HG03280 (cell line): ENCODE measurements around the gene CACNA2D4.

Source experiments
- ATAC-seq: cut with Tn5 transposase; IDR thresholded peaks from one replicate; pipeline ENCODE4 v1.9.1; 2021; ENCODE audit warnings: mild to moderate bottlenecking, moderate library complexity; ENCODE audit not compliant: unreplicated experiment

Gene CACNA2D4

GRCh38 chr12:1836241-1836803, 82.1 kb downstream of the CACNA2D4 start:
- no peak for ATAC-seq

DNA sequence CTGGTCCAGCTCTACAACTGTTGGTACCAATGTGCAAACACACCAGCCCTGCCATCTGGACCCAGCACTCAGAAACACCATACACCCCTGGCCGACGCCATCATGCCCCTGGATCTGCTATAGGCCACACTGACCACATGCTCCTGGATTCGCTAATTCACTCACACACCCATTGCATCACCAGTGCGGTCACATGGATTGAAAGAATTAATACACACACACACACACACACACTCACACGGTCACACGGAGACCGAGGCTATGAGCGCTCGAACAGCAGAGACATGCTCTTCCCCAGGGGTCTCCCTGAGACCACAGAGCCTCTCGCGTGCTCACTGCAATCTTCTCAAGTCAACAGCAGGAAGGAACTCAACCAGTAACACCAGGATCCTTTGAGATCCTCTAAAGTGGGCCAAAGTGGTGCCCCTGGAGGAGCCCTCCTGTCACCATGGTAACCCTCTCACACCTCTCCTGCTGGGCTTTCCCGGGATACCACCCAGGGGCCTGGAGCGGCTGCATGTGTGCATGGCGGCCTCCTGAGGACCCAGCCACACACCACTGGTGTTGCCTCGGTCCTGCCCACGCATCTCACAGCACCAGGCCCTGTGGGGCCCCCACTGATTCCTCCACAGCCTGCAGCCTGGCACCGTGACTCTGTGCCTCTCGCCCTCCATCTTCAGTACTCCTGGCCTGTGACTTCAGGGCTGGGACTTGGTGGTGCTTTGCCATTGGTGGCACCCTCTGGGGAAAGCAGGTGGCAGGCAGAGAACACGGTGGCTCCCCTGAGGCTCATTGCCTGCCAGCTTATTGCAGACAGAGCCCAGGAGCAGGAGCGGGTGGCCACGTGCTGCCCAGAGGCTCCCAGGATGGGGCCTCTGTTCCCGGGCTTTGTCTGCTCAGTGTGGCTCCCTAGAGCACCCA, 83.0 kb downstream of the CACNA2D4 start:
- no peak for ATAC-seq

DNA sequence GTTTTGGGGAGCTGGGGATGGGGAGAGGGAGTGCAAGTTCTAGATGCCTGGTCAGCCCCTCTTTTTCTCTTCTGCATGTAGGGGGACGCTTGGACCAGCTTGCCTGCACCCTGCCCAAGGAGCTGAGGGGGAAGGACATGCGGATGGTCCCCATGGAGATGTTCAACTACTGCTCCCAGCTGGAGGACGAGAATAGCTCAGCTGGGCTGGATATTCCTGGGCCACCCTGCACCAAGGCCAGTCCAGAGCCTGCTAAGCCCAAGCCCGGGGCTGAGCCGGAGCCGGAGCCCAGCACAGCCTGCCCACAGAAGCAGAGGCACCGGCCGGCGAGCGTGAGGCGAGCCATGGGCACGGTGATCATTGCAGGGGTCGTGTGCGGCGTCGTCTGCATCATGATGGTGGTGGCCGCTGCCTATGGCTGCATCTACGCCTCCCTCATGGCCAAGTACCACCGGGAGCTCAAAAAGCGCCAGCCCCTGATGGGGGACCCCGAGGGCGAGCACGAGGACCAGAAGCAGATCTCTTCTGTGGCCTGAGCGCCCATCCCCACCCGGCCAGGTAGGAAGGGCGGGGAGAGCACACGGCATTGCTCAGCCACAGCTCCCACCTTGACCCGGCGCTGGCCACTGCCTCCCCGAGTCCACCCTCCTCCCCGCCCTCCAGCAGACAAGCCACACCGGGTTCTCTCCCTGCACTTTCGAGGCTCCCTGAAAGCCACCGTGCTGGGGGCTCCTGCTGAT, 84.1 kb downstream of the CACNA2D4 start:
- ATAC-seq, result no peak

DNA sequence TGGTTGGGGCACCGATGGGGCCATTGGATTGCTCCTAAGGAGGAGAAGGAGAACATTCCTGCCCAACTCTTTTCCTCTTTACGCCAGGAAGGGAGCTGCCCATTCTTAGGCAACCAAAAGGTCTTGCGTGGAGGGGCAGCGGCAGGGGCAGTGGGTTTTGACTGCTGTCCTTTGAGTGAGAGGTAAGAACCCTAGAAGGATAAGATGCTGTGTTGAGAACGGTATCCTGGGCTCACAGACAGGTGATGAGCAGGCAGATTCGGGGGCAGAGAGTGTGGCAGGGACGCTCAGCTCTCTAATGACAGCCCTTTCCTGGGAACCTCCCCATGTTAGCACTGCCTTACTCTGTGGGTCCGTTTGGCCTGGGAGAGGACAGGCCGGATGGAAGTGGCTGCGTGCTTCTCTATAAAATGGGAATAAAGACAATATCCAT, 84.8 kb downstream of the CACNA2D4 start:
- ATAC-seq, result no peak

GRCh38 chr12:1832801-1833595, 85.5 kb downstream of the CACNA2D4 start:
- ATAC-seq, result no peak

DNA sequence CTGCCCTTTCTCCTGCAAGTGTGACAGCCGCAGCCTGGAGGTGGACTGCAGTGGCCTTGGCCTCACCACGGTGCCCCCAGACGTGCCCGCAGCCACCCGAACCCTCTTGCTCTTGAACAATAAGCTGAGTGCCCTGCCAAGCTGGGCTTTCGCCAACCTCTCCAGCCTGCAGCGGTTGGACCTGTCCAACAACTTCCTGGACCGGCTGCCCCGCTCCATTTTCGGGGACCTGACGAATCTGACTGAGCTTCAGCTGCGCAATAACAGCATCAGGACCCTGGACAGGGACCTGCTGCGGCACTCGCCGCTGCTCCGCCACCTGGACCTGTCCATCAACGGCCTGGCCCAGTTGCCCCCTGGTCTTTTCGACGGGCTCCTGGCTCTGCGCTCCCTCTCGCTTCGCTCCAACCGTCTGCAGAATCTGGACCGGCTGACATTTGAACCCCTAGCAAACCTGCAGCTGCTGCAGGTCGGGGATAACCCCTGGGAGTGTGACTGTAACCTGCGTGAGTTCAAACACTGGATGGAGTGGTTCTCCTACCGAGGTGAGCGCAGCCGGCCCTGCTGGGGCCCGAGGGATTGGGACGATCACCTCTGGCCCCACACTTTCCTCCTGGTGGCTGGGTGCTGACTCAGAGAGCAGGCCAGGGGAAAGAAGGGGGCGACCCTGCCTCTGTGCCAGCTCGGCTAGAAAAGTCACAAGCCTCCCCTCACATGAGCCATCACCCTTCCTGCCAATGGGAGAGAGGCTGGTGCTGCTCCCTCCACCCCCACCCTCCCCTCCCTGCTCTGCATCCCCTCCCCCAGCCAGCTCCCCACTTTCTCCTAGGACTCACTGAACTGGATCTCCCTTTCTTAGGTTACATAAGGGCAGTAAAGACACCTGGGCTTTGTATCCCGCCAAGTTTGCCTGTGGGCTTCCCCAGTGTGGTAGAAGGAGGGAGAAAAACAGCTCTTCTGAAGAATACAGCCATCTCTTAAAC, 87.2 kb downstream of the CACNA2D4 start:
- no peak for ATAC-seq

- ATAC-seq, result no peak
Measured at GRCh38 chr12:1830401-1830845, 88.0 kb downstream of the CACNA2D4 start.

DNA sequence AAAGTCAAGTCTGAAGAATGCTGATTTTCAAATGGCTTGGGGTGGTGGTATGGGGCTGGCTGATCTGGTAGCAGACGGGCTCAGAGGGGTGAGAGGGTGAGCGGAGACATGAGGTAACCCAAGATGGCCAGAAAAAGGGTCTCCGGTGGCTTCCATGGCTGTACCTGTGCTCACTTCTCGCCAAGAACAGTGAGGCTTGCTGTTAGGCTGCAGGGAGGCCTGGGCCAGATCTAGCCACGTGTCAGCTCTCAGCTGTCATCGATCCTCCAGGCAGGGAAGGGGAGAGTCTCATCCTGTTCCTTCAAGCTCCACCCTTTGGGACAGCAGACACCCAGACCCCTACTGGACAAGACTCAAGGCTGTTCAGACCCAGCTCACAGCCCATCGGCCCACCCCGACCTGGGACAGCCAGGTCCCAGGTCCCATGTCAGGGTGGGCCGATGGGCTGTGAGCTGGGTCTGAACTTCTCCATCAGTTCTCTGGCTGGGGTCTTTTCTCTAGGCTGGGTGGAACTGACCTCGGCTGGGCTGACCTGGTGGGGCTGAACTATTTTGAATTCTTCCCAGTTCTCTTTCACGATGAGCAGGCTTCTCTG, 89.0 kb downstream of the CACNA2D4 start:
- ATAC-seq, result no peak

DNA sequence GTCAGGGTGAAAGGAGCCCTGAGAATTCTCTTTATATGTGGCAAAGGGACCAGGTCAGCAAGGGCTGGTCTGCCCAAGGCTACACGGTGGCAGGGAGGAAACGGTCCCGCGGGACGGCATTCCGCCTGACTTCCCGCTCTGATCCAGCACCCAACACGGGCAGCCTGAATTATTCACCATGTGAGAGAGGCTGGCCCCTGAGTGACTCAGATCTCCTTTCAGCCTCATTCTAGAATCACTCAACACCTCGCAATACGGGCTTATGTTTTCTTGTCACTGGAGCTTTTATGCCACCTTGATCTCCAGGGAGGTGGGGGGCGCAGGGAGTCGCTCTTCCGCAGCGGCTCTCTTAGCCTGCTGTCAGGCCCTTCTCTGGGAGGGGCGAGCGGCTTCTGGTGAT, 89.6 kb downstream of the CACNA2D4 start:
- ATAC-seq, result no peak

- no peak for ATAC-seq
Measured at GRCh38 chr12:1827826-1828805, 90.3 kb downstream of the CACNA2D4 start.

GRCh38 chr12:1826867-1827705, 91.4 kb downstream of the CACNA2D4 start:
- no peak for ATAC-seq

DNA sequence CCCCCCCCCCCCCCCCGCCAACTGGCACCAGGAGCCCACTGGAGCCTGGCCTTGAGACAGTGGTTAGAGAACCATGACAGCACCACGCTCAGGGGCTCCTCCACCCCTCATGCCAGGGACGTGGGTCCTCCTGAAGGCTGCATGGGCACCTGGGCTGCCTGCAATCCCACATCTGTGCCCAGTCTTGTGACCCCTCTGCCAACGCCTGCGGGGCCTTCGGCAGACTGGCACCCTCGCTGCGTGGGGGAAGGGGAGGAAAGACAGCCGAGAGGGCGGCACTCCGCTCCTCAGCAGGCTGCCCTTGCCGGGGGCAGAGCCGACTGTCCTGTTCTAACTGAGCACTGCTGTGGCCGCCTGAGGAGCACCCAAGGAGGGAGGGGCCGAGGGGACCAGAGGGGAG, 92.1 kb downstream of the CACNA2D4 start:
- ATAC-seq, result no peak

DNA sequence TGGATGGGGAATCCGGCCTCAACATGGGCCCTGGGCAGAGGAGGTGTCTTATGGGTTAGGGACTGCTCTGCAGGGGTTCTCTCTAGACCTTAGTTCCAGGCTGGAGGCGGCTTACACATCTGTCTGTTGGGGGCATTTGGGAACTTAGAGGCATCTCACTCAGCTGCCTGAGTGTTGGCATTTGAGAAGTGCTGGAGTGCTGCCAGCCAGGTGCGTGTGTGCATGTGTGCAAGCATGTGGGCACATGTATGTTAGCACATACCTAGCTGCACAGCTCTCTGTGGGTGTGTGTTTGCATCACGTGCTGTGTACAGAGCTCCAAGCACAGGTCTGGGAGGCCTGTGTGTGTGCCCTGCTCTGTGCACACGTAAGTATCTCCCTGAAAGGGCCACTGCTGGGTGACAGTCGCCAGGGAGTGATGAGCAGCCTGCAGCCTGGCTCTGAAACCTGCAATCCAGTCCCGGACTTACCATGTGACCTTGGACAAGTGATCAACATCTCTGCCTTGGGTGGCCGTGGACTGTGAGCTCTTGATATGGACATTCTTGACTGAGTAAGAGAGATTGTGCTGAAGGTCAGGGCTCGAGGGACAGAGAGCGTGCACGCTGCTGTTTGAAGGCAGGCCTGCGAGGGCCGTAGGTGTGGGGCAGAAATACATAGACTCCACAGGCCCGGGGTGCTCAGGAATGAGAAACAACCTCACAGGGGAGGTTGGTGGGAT, 92.9 kb downstream of the CACNA2D4 start:
- no peak for ATAC-seq

DNA sequence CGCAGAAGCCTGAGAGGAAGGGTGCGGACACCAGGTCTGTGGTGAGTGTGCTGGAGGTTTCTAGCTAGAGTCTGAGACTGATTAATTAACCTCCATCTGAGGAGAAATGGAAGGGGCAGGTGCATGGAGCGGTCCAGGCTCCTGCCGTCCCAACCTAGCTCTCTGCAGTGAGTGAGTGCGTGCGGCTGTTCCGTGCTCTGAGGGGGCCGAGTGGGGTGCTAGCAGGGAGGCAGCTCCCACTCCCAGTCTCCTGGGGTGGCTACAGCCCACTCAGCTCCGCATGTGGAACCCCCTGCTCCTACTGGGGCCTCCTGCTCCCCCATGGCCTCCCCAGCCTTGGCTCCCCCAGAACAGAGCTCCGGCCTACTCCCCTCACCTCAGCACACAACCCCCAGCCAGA, 95.2 kb downstream of the CACNA2D4 start:
- no peak for ATAC-seq

- no peak for ATAC-seq
Measured at GRCh38 chr12:1822699-1823098, 95.8 kb downstream of the CACNA2D4 start.

DNA sequence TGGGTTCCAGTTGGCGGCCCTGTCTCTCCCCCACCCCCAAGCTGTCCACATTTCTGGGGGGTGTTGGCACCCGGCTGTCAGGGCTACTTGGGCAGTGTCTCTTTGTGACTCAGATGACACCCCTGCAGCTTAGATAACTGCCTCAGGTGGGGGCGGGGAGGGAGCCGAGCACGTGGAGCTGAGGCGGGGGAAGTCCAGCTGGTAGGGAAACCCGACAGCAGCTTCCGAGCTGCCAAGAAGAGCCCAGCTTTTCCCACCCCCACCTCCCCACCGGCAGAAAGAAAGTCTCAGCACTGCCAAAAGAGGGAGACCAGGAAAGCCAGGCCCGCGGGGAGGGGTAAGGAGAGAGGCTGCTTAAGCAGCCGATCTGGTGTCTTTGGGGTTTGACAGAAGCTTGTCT, 96.6 kb downstream of the CACNA2D4 start:
- no peak for ATAC-seq

DNA sequence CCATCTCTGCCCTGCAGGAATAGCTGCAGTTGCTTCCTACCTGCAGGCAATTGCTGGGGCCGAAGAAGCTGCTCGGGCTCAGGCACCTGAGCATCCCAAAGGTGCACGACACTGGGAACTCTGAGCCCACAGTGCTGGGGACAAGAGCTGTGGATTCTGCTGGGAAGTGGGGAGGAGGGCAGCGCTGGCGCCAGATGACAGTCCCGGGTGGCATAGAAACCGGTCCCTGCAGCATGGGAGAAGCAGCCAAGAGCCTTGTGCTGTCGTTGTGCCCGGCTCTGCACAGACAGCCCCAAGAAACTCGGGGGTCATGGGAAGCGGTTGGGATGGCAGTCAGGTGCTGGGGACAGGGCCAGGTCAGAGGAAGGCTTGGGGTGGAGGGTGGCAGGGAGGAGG, 97.6 kb downstream of the CACNA2D4 start:
- ATAC-seq, result no peak
